ENCODE measurements around the gene NOA1.

DNA sequence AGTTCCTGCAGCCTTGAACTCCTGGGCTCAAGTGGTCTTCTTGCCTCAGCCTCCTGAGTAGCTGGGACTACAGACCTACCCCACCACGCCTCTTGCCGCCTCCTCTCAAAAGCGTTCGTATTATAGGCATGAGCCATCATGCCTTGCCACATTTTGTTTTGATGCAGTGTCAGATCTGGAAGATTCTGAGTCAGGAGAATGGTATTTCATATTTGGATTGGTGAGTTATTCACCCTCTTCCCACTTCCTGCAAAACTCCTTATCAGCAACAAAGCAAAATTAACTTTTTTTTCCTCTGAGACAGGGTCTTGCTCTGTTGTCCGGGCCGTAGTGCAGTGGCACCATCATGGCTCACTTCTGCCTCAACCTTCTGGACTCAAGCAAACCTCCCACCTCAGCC is 40.1 kb downstream of the NOA1 start:
- TF ChIP-seq, protein P1, sequence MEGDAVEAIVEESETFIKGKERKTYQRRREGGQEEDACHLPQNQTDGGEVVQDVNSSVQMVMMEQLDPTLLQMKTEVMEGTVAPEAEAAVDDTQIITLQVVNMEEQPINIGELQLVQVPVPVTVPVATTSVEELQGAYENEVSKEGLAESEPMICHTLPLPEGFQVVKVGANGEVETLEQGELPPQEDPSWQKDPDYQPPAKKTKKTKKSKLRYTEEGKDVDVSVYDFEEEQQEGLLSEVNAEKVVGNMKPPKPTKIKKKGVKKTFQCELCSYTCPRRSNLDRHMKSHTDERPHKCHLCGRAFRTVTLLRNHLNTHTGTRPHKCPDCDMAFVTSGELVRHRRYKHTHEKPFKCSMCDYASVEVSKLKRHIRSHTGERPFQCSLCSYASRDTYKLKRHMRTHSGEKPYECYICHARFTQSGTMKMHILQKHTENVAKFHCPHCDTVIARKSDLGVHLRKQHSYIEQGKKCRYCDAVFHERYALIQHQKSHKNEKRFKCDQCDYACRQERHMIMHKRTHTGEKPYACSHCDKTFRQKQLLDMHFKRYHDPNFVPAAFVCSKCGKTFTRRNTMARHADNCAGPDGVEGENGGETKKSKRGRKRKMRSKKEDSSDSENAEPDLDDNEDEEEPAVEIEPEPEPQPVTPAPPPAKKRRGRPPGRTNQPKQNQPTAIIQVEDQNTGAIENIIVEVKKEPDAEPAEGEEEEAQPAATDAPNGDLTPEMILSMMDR (IDR thresholded peaks at IDR 0.05; ENCODE audit: insufficient read depth, low read length, poor library complexity, severe bottlenecking) = no peak
- no peak for TF ChIP-seq EZH2phosphoT487 (conservative IDR thresholded peaks at IDR 0.05; ENCODE audit: low read length)
